Mammary epithelial cell (primary cell): ENCODE data around the gene PRR19.

Source experiments
- EZH2 ChIP-seq: IDR thresholded peaks from 2 replicates; pipeline ENCODE4 v1.6.1; 2012; ENCODE audit warnings: low read length, inconsistent platforms, borderline replicate concordance
- TF ChIP-seq, protein P1 (sequence below), 2 donors: IDR thresholded peaks in 1 of 2; conservative IDR thresholded peaks in 1 of 2; 2 replicates each; pipeline ENCODE4 v1.5.1; 2011 to 2012; ENCODE audit warnings: inconsistent platforms in 2 of 2, low read length in 2 of 2, mild to moderate bottlenecking in 2 of 2, control low read depth in 1 of 2, low read depth in 1 of 2; ENCODE audit not compliant: insufficient read depth in 1 of 2; ENCODE audit errors: extremely low read depth in 1 of 2

GRCh38 chr19:42273407-42274064 is 28.4 kb upstream of the PRR19 start:
- TF ChIP-seq, protein P1, sequence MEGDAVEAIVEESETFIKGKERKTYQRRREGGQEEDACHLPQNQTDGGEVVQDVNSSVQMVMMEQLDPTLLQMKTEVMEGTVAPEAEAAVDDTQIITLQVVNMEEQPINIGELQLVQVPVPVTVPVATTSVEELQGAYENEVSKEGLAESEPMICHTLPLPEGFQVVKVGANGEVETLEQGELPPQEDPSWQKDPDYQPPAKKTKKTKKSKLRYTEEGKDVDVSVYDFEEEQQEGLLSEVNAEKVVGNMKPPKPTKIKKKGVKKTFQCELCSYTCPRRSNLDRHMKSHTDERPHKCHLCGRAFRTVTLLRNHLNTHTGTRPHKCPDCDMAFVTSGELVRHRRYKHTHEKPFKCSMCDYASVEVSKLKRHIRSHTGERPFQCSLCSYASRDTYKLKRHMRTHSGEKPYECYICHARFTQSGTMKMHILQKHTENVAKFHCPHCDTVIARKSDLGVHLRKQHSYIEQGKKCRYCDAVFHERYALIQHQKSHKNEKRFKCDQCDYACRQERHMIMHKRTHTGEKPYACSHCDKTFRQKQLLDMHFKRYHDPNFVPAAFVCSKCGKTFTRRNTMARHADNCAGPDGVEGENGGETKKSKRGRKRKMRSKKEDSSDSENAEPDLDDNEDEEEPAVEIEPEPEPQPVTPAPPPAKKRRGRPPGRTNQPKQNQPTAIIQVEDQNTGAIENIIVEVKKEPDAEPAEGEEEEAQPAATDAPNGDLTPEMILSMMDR (conservative IDR thresholded peaks at IDR 0.05 in 1 of 2, IDR thresholded peaks at IDR 0.05 in 1 of 2; ENCODE audit: extremely low read depth in 1 of 2, insufficient read depth in 1 of 2, low read depth in 1 of 2, low read length in 2 of 2), result no peak
- no peak for TF ChIP-seq EZH2
